DND-41 (cell line): Measurements from ENCODE around the gene WNT11.

ENCODE experiments used
- ATAC-seq: fragments of 200-7000 bp; cut with Tn5 transposase; 3 replicates; pipeline ENCODE4 v1.9.1; 2021; ENCODE audit warnings: low read depth; ENCODE audit not compliant: insufficient read depth
- DNase-seq: peaks from one replicate; pipeline ENCODE4 v3.0.0-alpha.2; 2020
- H2AFZ ChIP-seq: 2 replicates; pipeline ENCODE4 v1.6.0; 2012; ENCODE audit warnings: low read depth, low read length
- H3K27ac ChIP-seq: 2 replicates; pipeline ENCODE4 v1.5.1; 2012; ENCODE audit warnings: low read length, inconsistent platforms
- H3K27me3 ChIP-seq: fragments of 200-600 bp; sonication (generic); 2 replicates; pipeline ENCODE4 v1.6.0; 2012; ENCODE audit warnings: low read length, mild to moderate bottlenecking, inconsistent platforms; ENCODE audit not compliant: insufficient read depth, poor library complexity
- H3K36me3 ChIP-seq: 2 replicates; pipeline ENCODE4 v1.5.1; 2012; ENCODE audit warnings: low read length, inconsistent platforms; ENCODE audit not compliant: insufficient read depth
- H3K4me1 ChIP-seq: 2 replicates; pipeline ENCODE4 v1.5.1; 2012; ENCODE audit warnings: mild to moderate bottlenecking, low read length; ENCODE audit not compliant: insufficient read depth
- H3K4me2 ChIP-seq: 2 replicates; pipeline ENCODE4 v1.6.0; 2012; ENCODE audit warnings: mild to moderate bottlenecking, moderate library complexity, low read length, inconsistent platforms; ENCODE audit not compliant: insufficient read depth
- H3K4me3 ChIP-seq, 2 experiments: fragments of 200-600 bp in 1 of 2; shearing (Covaris generic) in 1 of 2; 2 replicates each; pipeline ENCODE4 v1.5.1; 2012 to 2016; ENCODE audit warnings: inconsistent platforms in 2 of 2, low read length in 2 of 2, mild to moderate bottlenecking in 2 of 2, low read depth in 1 of 2, moderate library complexity in 1 of 2
- H3K79me2 ChIP-seq: 2 replicates; pipeline ENCODE4 v1.6.0; 2012; ENCODE audit warnings: low read length, inconsistent platforms; ENCODE audit not compliant: insufficient read depth
- H3K9ac ChIP-seq: 2 replicates; pipeline ENCODE4 v1.6.0; 2012; ENCODE audit warnings: low read depth, mild to moderate bottlenecking, inconsistent platforms, low read length, moderate library complexity
- H3K9me3 ChIP-seq: 2 replicates; pipeline ENCODE4 v1.5.1; 2012; ENCODE audit warnings: low read length, moderate library complexity, mild to moderate bottlenecking, inconsistent platforms; ENCODE audit not compliant: insufficient read depth, severe bottlenecking
- H4K20me1 ChIP-seq: 2 replicates; pipeline ENCODE4 v1.6.0; 2012; ENCODE audit warnings: low read length; ENCODE audit not compliant: insufficient read depth
- EZH2 ChIP-seq: IDR thresholded peaks from 3 replicates; pipeline ENCODE4 v1.6.1; 2012; ENCODE audit warnings: borderline replicate concordance, low read depth, mild to moderate bottlenecking, moderate library complexity, low read length, inconsistent platforms; ENCODE audit not compliant: severe bottlenecking
- TF ChIP-seq, protein P1 (sequence below): IDR thresholded peaks from 2 replicates; pipeline ENCODE4 v1.5.1; 2012; ENCODE audit warnings: borderline replicate concordance, low read length, moderate library complexity, mild to moderate bottlenecking; ENCODE audit not compliant: poor library complexity, severe bottlenecking; ENCODE audit errors: extremely low read depth

WNT11 gene

DNA sequence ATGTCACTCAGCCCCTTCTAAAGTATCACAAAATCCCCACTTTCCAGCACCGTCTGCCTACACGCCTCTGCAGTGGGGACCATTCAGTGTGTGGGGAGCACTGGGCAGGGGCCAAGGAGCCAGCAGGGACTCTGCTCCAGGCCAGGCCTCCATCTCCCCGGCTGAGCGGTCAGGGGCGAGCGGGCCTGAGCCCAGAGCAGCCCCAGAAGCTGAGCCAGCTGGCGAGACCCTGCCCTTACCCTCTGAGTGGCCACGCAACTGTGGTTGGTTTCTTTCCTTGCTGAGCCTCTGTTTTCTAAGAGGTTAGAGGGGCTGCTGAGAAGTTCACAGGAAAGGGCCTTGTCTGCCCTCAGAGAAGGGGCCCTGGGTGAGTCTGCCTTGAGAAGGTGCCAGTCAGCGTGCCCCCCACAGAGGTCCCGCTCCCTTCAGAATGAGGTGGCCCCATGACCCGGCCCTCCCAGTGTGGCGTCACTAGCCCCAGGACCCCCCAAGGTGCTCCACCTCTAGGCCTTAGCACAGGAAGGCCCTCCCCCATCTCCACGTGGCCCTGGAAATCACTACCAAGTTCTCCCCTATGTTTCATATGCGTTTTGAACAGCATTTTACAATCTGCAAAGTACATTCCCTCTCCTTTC, 46.9 kb downstream of the WNT11 start:
- no peak overlapping the region for H3K9ac ChIP-seq
- no peak overlapping the region for H3K4me2 ChIP-seq
- DNase-seq (no peak), ATAC-seq (no peak)
- H3K4me3 ChIP-seq: no peak overlapping the region
- H3K79me2 ChIP-seq: no peaks in the 10 kb centered on the region
- no peak overlapping the region for H2AFZ ChIP-seq
- H3K27ac ChIP-seq: no peak overlapping the region
- H3K9me3 ChIP-seq: no peaks in the 10 kb centered on the region
- no peak for TF ChIP-seq EZH2
- TF ChIP-seq, protein P1, sequence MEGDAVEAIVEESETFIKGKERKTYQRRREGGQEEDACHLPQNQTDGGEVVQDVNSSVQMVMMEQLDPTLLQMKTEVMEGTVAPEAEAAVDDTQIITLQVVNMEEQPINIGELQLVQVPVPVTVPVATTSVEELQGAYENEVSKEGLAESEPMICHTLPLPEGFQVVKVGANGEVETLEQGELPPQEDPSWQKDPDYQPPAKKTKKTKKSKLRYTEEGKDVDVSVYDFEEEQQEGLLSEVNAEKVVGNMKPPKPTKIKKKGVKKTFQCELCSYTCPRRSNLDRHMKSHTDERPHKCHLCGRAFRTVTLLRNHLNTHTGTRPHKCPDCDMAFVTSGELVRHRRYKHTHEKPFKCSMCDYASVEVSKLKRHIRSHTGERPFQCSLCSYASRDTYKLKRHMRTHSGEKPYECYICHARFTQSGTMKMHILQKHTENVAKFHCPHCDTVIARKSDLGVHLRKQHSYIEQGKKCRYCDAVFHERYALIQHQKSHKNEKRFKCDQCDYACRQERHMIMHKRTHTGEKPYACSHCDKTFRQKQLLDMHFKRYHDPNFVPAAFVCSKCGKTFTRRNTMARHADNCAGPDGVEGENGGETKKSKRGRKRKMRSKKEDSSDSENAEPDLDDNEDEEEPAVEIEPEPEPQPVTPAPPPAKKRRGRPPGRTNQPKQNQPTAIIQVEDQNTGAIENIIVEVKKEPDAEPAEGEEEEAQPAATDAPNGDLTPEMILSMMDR: no peak
- no peaks in the 10 kb centered on the region for H4K20me1 ChIP-seq
- H3K4me1 ChIP-seq: no peaks in the 10 kb centered on the region
- no peaks in the 10 kb centered on the region for H3K36me3 ChIP-seq
- H3K27me3 ChIP-seq: peaks cover 2% of the 10 kb centered on the region

DNA sequence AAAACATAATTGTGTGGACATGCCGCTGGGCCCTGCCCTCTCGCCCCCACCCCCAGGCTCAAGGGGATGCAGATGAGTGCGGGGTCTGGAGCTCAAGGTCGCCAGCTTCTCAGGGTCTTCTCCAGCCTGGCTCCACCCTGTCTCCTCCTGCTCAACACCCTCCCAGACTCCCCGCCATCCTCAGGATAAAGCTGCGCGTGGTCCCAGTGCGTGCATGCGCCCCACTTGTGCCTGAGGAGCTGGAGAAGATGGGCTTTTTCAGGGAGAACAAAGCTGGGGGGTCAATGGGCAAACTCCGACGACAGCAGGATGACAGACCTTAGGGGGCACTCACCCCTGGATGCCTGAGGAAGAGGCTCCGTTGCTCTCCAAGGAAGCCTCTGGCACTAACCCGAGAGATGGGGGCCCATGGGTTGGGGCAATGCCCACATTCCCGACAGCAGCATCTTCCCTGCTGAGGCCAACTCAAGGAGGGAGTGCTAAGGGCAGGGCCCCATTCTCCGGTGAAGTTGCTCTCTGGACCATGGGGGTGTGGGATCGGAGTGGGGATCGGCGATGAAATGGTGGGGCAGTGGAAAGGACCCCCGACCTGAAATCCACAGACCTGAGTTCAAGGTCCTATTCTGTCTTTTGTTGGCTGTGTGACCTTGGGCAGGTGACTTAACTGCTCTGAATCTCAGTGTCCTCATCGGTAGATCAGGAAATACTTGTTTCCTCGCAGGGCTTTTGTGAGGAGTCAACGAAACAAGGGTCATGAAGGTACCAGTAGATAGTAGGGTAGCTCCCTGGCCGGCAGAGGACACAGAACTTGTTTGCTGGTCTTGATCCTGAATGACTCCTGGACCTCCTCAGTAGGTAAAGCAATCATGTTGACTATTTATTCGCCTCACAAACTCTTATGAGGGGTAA, 47.7 kb downstream of the WNT11 start:
- no peaks in the 10 kb centered on the region for H4K20me1 ChIP-seq
- DNase-seq: no peak
- H3K9ac ChIP-seq: no peak overlapping the region
- peaks cover 4% of the 10 kb centered on the region for H3K27me3 ChIP-seq
- H3K36me3 ChIP-seq: no peaks in the 10 kb centered on the region
- no peaks in the 10 kb centered on the region for H3K79me2 ChIP-seq
- no peak overlapping the region for H3K27ac ChIP-seq
- H3K4me2 ChIP-seq: no peak overlapping the region
- H3K9me3 ChIP-seq: no peaks in the 10 kb centered on the region
- ATAC-seq: no peak
- H3K4me1 ChIP-seq: no peaks in the 10 kb centered on the region
- TF ChIP-seq, protein P1: no peak
- no peak for TF ChIP-seq EZH2
- H2AFZ ChIP-seq: no peak overlapping the region
- H3K4me3 ChIP-seq: no peak overlapping the region

DNA sequence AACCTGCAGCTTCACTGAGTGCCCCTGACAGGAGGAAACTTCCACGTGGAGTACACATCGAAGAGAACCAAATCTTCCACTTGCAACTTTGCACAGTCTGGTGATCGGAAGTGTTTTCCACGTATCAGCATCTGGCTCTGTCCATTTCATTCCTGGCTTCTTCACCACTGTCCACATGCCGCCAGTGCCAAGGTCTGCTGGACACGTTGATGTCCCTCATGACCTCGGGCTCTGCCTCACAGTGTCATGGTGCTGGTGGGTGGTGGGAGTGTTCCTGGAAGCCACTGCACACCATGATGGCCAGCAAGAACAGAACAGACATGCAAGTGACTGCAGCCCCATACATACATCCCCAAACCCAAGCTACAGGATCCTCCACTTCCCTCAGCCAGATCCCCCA, 48.4 kb downstream of the WNT11 start:
- Histone ChIP-seq H3K4me2 (no peak overlapping the region), H3K36me3 (no peaks in the 10 kb centered on the region), H3K4me3 (no peak overlapping the region), H3K27me3 (peaks cover 8% of the 10 kb centered on the region), H3K9ac (no peak overlapping the region), H4K20me1 (no peaks in the 10 kb centered on the region), H3K9me3 (no peaks in the 10 kb centered on the region), H3K79me2 (no peaks in the 10 kb centered on the region), H2AFZ (no peak overlapping the region), H3K4me1 (no peaks in the 10 kb centered on the region), H3K27ac (no peak overlapping the region)
- TF ChIP-seq, protein P1: no peak
- no peak for TF ChIP-seq EZH2
- DNase-seq (no peak), ATAC-seq (no peak)
